Measurements from ENCODE around the gene DNAJB6. TPM values are rescaled to one million over a fixed set of nuclear protein-coding genes. Genes with fewer than 3 reads are reported as not detected.

Gene DNAJB6
- total RNA-seq, 1 experiment from 2014 or later: 137 TPM

- peaks cover 53% of the 10 kb centered on the region for H3K36me3 Mint-ChIP-seq (ENCODE audit: insufficient read depth, unreplicated experiment)
- no peak for DNase-seq
- no peak overlapping the region for H3K4me3 Mint-ChIP-seq (ENCODE audit: low read depth, unreplicated experiment)
- CTCF ChIA-PET: no interaction called here
- intact Hi-C loops (cut with micrococcal nuclease; ENCODE audit: unreplicated experiment): no loop called here
- no peaks in the 10 kb centered on the region for H3K27me3 Mint-ChIP-seq (ENCODE audit: unreplicated experiment)
- H3K4me1 Mint-ChIP-seq (ENCODE audit: low read depth, unreplicated experiment): peaks cover 4% of the 10 kb centered on the region
- no peak overlapping the region for H3K27ac Mint-ChIP-seq (ENCODE audit: unreplicated experiment)
- no TSS peak for BruUV-seq (replicated peaks)
- H3K9me3 Mint-ChIP-seq (ENCODE audit: low read depth, unreplicated experiment): no peaks in the 10 kb centered on the region
- TF ChIP-seq CTCF (IDR thresholded peaks at IDR 0.05; ENCODE audit: unreplicated experiment): no peak
Measured at GRCh38 chr7:157392256-157393037, 55.6 kb downstream of the DNAJB6 start.

GRCh38 chr7:157394246-157395191 is 57.7 kb downstream of the DNAJB6 start:
- BruUV-seq (replicated peaks): no TSS peak
- CTCF ChIA-PET: interaction anchor here (0.9 kb wide), 1 partner anchor 11 kb away, joined by 3 read pairs; no protein-coding TSS in a partner anchor

GRCh38 chr7:157395206-157395605 is 58.4 kb downstream of the DNAJB6 start:
- BruUV-seq (replicated peaks): no TSS peak
- intact Hi-C loops (cut with micrococcal nuclease; ENCODE audit: unreplicated experiment): no loop called here
- Mint-ChIP-seq H3K27ac (ENCODE audit: unreplicated experiment) (no peak overlapping the region), H3K36me3 (ENCODE audit: insufficient read depth, unreplicated experiment) (peaks cover 65% of the 10 kb centered on the region), H3K4me3 (ENCODE audit: low read depth, unreplicated experiment) (no peak overlapping the region), H3K9me3 (ENCODE audit: low read depth, unreplicated experiment) (no peaks in the 10 kb centered on the region), H3K27me3 (ENCODE audit: unreplicated experiment) (no peaks in the 10 kb centered on the region), H3K4me1 (ENCODE audit: low read depth, unreplicated experiment) (peaks cover 14% of the 10 kb centered on the region)
- CTCF ChIA-PET: interaction anchor here (0.9 kb wide), 1 partner anchor 10 kb away, joined by 3 read pairs; no protein-coding TSS in a partner anchor
- DNase-seq: no peak
- TF ChIP-seq CTCF (IDR thresholded peaks at IDR 0.05; ENCODE audit: unreplicated experiment): no peak

More at GRCh38 chr7:157394246-157395191, 57.7 kb downstream of the DNAJB6 start:
- H3K4me3 Mint-ChIP-seq (ENCODE audit: low read depth, unreplicated experiment): no peak overlapping the region
- H3K9me3 Mint-ChIP-seq (ENCODE audit: low read depth, unreplicated experiment): no peaks in the 10 kb centered on the region
- H3K4me1 Mint-ChIP-seq (ENCODE audit: low read depth, unreplicated experiment): peaks cover 14% of the 10 kb centered on the region
- intact Hi-C loops (cut with micrococcal nuclease; ENCODE audit: unreplicated experiment): no loop called here
- TF ChIP-seq CTCF (IDR thresholded peaks at IDR 0.05; ENCODE audit: unreplicated experiment): no peak
- H3K27me3 Mint-ChIP-seq (ENCODE audit: unreplicated experiment): no peaks in the 10 kb centered on the region
- no peak overlapping the region for H3K27ac Mint-ChIP-seq (ENCODE audit: unreplicated experiment)
- DNase-seq: no peak
- H3K36me3 Mint-ChIP-seq (ENCODE audit: insufficient read depth, unreplicated experiment): peaks cover 64% of the 10 kb centered on the region

GRCh38 chr7:157396316-157397035 is 59.7 kb downstream of the DNAJB6 start:
- Mint-ChIP-seq H3K9me3 (ENCODE audit: low read depth, unreplicated experiment) (no peaks in the 10 kb centered on the region), H3K4me3 (ENCODE audit: low read depth, unreplicated experiment) (no peak overlapping the region), H3K27ac (ENCODE audit: unreplicated experiment) (no peak overlapping the region), H3K27me3 (ENCODE audit: unreplicated experiment) (no peaks in the 10 kb centered on the region), H3K36me3 (ENCODE audit: insufficient read depth, unreplicated experiment) (peaks cover 72% of the 10 kb centered on the region), H3K4me1 (ENCODE audit: low read depth, unreplicated experiment) (peaks cover 14% of the 10 kb centered on the region)
- no TSS peak for BruUV-seq (replicated peaks)
- CTCF ChIA-PET: no interaction called here
- no peak for DNase-seq
- intact Hi-C loops (cut with micrococcal nuclease; ENCODE audit: unreplicated experiment): no loop called here
- TF ChIP-seq CTCF (IDR thresholded peaks at IDR 0.05; ENCODE audit: unreplicated experiment): no peak

All from Calu3 (cell line).